ENCODE data around the gene MUC6. TPM values are rescaled to one million over a fixed set of nuclear protein-coding genes. Genes with fewer than 3 reads are reported as not detected.

The MUC6 gene
- total RNA-seq, 4 donors from 2014 or later = 0.43 to 3.5 TPM; not detected in 2

DNA sequence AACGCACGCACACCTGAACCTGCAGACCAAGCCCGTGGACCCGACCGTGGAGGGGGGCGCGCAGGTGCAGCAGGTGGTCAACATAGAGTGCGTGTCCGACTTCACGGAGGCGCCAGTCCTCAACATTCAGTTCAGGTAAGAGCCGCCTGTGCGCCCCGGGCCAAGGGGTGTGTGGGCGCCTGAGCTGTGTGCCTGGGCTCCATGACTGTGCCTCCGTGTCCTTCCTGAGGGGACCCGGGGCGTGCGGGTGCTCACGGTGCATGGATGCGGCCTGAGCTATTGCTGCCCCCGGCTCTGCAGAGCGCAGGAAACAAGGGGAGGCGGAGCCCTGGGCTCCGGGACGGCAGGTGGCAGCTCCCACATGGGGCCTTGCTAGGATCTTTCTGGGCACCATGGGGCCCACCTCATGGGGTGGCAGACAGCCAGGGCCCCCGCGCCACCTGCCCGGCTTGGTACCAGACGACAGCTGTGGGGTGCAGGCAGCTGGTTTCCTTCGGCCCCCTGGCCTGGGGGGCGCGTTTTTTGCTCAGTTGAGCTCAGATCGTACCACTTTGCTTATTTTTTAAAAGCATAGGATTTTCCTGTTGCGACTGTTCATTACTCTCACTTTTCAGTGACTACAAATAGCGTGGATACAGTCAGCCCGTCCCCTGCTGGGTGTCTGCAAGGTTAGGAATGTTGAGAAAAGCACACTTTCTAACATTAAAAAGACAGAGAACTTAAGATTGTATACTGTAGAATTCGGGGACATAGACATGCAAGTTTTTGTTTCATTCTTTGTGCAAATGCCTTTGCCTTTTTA is 28.3 kb downstream of the MUC6 start:
- no peaks in the 10 kb centered on the region for H3K27me3 ChIP-seq
- H3K36me3 ChIP-seq = no peaks in the 10 kb centered on the region
- no peak overlapping the region for H3K27ac ChIP-seq
- TF ChIP-seq, protein P1, sequence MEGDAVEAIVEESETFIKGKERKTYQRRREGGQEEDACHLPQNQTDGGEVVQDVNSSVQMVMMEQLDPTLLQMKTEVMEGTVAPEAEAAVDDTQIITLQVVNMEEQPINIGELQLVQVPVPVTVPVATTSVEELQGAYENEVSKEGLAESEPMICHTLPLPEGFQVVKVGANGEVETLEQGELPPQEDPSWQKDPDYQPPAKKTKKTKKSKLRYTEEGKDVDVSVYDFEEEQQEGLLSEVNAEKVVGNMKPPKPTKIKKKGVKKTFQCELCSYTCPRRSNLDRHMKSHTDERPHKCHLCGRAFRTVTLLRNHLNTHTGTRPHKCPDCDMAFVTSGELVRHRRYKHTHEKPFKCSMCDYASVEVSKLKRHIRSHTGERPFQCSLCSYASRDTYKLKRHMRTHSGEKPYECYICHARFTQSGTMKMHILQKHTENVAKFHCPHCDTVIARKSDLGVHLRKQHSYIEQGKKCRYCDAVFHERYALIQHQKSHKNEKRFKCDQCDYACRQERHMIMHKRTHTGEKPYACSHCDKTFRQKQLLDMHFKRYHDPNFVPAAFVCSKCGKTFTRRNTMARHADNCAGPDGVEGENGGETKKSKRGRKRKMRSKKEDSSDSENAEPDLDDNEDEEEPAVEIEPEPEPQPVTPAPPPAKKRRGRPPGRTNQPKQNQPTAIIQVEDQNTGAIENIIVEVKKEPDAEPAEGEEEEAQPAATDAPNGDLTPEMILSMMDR (IDR thresholded peaks at IDR 0.05) = no peak
- TF ChIP-seq POLR2A (IDR thresholded peaks at IDR 0.05) = no peak
- H3K4me3 ChIP-seq = no peak overlapping the region
- H3K4me1 ChIP-seq = no peaks in the 10 kb centered on the region
- intact Hi-C loops (cut with DNase I; ENCODE audit: low total_unique reads) = no loop called here
- no peak for DNase-seq
- H3K9me3 ChIP-seq = no peaks in the 10 kb centered on the region

DNA sequence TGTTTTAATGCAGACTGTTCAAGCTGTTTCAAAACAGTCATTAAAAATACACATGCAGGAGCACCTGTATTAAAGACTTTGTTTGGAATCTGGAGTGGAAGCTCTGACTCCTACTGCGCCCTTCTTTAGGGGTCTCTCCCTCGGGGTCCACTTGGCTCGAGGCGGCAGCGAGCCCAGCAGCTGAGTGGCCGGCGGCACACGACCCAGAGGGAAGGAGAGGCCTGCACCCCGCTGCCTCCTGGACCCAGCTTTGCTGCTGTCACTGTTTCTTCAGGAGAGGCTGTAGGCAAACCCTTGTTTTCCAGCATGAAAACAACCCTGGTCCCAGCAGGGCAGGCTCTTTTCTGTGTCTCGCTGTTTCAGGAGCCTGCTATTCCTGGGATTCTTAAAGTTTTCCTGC is 29.2 kb downstream of the MUC6 start:
- H3K36me3 ChIP-seq = no peaks in the 10 kb centered on the region
- peak overlapping the region in 1 of 2 donors; percentile 55 for H3K27ac ChIP-seq
- no peak for DNase-seq
- H3K9me3 ChIP-seq = no peaks in the 10 kb centered on the region
- no peak overlapping the region for H3K4me3 ChIP-seq
- no peaks in the 10 kb centered on the region for H3K27me3 ChIP-seq
- TF ChIP-seq, protein P1 (IDR thresholded peaks at IDR 0.05) = no peak
- no peak for TF ChIP-seq POLR2A (IDR thresholded peaks at IDR 0.05)
- intact Hi-C loops (cut with DNase I; ENCODE audit: low total_unique reads) = no loop called here
- no peaks in the 10 kb centered on the region for H3K4me1 ChIP-seq

DNA sequence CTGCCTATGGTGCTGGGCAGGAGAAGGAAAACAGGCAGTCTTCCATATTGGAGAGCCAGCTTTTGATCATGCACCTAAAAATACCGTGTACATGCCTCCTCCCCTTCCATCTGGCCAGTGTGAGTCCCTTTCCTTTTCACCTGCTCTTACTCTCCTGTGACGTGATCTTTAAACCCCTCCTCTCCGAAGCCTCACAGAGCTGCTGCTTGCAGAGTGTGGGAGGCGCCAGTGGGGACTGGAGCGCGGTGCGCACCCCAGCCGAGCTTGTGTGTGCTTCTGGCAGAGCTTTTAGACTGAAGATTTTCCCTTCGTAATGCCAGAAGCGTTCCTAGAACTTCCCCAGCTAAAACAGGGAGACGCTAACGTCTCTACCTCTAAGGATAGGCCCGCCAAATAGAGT is 29.8 kb downstream of the MUC6 start:
- Histone ChIP-seq H3K36me3 (no peaks in the 10 kb centered on the region), H3K27me3 (no peaks in the 10 kb centered on the region), H3K4me1 (no peaks in the 10 kb centered on the region), H3K4me3 (no peak overlapping the region), H3K27ac (peak overlapping the region; percentile 12 to 55), H3K9me3 (no peaks in the 10 kb centered on the region)
- peak in 1 of 2 donors; percentile 31 for TF ChIP-seq POLR2A (IDR thresholded peaks at IDR 0.05)
- TF ChIP-seq, protein P1 (IDR thresholded peaks at IDR 0.05) = no peak
- intact Hi-C loops (cut with DNase I; ENCODE audit: low total_unique reads) = no loop called here
- peak; percentile 35 to 58 for DNase-seq

DNA sequence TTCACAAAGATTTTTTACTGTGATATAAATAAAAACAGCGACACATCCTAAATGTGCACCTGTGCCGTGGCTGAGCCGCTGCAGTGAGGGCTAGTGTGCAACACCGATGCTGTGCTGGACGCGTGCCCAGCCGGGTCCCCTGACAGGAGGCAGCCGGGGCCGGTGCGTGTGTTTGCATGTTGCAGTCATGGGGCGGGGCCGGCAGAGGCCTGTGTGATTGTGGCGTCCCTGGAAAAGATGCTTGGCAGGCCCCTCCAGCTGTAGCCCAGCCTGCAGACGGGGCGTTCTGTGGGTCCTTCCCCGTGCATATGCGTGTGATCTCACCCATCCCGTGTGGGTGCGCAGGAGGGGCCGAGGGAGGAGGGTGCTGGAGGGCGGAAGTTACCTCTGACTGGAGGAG is 30.6 kb downstream of the MUC6 start:
- DNase-seq = peak; percentile 35 to 55

DNA sequence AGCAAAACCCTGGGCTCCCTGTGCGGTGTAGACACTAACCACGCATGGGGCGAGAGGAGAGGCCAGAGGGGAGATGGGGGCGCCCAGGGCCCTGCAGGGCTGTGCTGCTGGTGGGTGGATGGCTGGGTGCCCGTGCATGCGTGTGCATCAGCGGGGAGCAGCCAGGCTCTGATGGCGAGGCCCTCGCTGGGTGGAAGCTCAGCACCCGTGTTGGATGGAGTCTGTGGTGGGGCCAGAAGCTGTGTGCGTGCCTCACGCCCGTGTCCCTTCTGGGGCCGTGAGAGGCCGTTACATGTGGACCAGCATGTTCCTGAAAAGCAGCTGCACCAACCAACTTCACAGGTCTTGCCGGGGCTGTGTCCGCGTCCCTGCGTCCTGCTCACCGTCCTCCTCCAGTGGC is 33.4 kb downstream of the MUC6 start:
- Histone ChIP-seq H3K27ac (no peak overlapping the region), H3K4me3 (no peak overlapping the region), H3K36me3 (no peaks in the 10 kb centered on the region), H3K27me3 (no peaks in the 10 kb centered on the region), H3K4me1 (no peaks in the 10 kb centered on the region), H3K9me3 (no peaks in the 10 kb centered on the region)
- TF ChIP-seq, protein P1 (IDR thresholded peaks at IDR 0.05) = no peak
- TF ChIP-seq POLR2A (IDR thresholded peaks at IDR 0.05) = no peak
- no peak for DNase-seq
- intact Hi-C loops (cut with DNase I; ENCODE audit: low total_unique reads) = no loop called here

More for the DNA sequence above, 30.6 kb downstream of the MUC6 start:
- H3K27ac ChIP-seq = peak overlapping the region; percentile 12 to 55
- H3K4me3 ChIP-seq = no peak overlapping the region
- intact Hi-C loops (cut with DNase I; ENCODE audit: low total_unique reads) = no loop called here
- H3K36me3 ChIP-seq = no peaks in the 10 kb centered on the region
- no peaks in the 10 kb centered on the region for H3K4me1 ChIP-seq
- H3K9me3 ChIP-seq = no peaks in the 10 kb centered on the region
- TF ChIP-seq POLR2A (IDR thresholded peaks at IDR 0.05) = no peak
- TF ChIP-seq, protein P1 (IDR thresholded peaks at IDR 0.05) = no peak
- no peaks in the 10 kb centered on the region for H3K27me3 ChIP-seq

All from uterus (tissue), 4 donors.